GM21723 (cell line): Measurements from ENCODE around the gene MUC3A.
"Not testable (repeated sequence)": the region's sequence is repeated elsewhere in the genome, so short reads cannot be mapped to it uniquely, and the experiment has no call there.

Experiments used
- ATAC-seq: cut with Tn5 transposase; IDR thresholded peaks from one replicate; pipeline ENCODE4 v1.9.1; 2021; ENCODE audit warnings: mild to moderate bottlenecking, moderate library complexity; ENCODE audit not compliant: unreplicated experiment

MUC3A gene

DNA sequence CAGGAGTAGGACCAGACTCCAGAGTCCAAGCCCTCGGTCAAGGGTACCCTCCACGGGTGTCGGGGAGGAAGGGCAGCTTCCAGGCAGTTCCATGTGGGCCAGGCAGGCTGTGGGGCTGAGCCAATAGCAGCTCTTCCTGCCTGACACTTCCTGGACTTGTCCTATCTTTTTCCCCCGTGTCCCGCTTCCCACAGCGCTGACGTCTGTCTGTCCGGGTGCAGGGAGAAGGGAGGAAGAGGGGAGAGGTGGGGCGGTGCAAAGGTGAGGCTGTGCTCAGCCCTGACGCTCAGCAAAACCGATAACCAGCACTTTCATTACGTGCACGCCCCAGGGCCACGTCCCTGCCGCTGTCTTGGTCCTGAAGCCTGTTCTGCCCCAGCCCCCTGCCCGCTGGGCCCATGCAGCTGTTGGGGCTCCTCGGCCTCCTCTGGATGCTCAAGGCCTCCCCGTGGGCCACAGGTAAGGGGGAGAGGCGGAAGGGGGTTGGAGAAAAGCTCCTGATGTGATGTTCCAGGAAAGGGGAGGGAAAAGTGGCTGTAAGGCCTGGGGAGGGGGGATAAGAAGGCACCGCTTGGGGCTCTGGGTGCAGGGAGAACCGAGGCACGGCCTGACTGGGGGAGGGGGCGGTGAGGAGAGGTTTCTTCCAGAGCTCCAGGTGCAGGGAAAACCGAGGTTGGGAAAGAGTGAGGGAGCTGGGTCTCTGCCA is at the start of gene MUC3A:
MUC3A (plus strand) TSS at position 308 of the 706 bp plus-strand sequence; CDS start at position 399, 91 bp downstream.
- ATAC-seq, result no peak

GRCh38 chr7:100900978-100901377 is 48.4 kb upstream of the MUC3A start:
- ATAC-seq, result no peak

- ATAC-seq, result no peak
Measured at GRCh38 chr7:100901921-100902332, 47.4 kb upstream of the MUC3A start.

- no peak for ATAC-seq
Measured at GRCh38 chr7:100902638-100903037, 46.7 kb upstream of the MUC3A start.

- no peak for ATAC-seq
Measured at GRCh38 chr7:100908512-100908911, 40.8 kb upstream of the MUC3A start.

DNA sequence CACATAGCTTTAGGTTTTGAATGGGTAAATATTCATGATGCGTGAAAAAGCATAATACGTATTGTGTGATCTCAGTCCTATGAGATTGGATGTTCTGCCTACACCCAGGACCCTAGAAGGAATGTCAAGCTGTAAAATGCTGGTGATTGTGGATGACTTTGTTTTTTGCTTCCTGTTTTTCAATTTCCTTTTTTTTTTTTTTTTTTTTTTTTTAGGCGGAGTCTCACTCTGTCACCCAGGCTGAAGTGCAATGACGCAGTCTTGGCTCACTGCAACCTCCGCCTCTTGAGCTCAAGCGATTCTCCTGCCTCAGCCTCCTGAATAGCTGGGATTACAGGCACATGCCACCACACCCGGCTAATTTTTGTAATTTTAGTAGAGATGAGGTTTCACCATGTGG is 38.9 kb upstream of the MUC3A start:
- ATAC-seq, result not testable (repeated sequence)

DNA sequence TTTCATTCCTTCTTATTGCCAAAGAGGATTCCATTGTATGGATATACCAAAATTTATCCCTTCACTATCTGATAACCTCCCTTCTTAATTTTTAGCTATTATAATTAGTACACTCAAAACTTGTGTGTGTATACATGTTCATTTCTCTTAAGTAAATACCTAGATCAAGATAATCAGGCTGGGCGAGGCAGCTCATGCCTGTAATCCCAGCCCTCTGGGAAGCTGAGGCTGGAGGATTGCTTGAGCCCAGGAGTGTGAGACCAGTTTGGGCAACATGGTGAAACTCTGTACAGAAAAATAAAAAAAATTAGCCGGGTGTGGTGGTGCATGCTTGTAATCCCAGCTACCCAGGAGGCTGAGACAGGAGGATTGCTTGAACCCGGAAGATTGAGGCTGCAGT is 37.9 kb upstream of the MUC3A start:
- no peak for ATAC-seq

GRCh38 chr7:100914208-100914878 is 35.0 kb upstream of the MUC3A start:
- ATAC-seq, result no peak

DNA sequence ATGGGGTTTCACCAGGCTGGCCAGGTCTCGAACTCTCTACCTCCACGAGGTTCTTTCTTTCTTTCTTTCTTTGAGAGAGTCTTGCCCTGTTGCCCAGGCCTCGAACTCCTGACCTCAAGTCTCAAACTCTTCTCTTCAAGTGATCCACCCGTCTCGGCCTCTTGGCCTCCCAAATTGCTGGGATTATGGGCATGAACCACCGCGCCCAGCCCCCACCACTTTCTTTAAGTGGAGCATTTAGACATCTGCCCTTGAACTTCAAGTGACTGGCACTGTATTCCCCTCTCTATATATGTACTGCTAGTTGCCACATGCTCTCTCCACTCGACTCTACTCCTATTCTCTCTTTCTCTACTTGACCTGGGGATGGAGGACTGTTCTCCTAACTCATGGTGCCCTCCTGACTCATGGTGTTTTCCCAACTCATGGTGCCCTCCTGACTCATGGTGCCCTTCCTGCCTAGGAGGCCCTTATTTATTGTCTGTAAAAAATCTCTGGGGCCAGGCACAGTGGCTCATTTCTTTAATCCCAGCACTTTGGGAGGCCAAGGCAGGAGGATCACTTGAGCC is 34.4 kb upstream of the MUC3A start:
- no peak for ATAC-seq

- not testable (repeated sequence) for ATAC-seq
Measured at GRCh38 chr7:100919335-100919734, 30.0 kb upstream of the MUC3A start.

GRCh38 chr7:100919779-100920437 is 29.4 kb upstream of the MUC3A start:
- not testable (repeated sequence) for ATAC-seq

DNA sequence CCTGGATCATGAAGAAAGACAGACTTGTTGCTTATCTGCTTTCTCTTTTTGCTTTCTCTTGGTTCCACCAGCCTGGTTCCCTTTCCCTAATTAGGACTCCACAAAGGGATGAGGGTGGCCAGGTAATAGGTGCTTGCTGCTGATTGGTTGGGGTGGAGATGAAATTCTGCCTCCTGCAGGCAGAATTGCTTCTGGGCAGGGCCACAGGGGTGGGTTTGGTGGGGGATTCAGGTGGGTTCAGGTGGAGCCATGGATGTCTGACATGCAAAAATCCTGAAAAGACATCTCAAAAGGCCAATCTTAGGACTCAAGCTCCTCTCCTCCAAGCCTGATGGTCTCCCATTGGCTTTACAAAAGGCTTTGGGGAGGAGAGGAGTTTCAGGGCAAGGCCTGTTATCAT is 28.3 kb upstream of the MUC3A start:
- ATAC-seq, result no peak

DNA sequence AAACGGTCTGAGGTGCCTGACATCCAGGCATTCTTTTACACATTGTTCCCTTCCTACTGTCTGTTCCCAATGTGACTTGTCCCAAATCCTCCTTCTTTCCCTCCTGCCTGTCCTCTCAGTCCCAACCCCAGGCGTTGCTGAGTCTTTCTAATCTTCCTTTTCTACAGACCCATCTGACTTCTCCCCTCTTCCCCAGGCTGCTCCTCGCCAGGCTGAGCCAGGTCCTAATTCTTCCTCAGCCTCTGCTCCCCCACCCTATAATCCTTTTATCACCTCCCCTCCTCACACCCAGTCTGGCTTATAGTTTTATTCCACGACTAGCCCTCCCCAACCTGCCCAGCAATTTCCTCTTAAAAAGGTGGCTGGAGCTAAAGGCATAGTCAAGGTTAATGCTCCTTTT is 25.7 kb upstream of the MUC3A start:
- not testable (repeated sequence) for ATAC-seq

DNA sequence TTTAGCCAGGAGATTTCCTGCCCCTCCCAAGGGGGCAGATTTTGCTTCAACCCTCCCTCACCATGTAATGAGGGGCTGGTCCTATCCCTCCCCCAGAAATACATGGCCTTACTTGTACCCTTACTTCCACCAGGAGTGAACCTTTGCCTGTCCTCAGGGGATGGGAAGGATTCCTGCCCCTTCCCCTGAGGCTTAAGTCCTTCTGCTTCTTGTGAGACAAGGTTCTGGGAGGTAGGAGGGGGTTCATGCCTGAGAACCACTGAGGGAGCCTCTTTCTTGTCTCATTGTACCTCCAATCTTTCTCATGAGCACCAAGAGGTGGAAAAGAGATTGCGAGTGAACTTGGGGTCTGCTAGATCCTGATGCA is 19.5 kb upstream of the MUC3A start:
- ATAC-seq, result no peak

GRCh38 chr7:100933734-100934133 is 15.6 kb upstream of the MUC3A start:
- ATAC-seq, result no peak

GRCh38 chr7:100935381-100935780 is 14.0 kb upstream of the MUC3A start:
- not testable (repeated sequence) for ATAC-seq

DNA sequence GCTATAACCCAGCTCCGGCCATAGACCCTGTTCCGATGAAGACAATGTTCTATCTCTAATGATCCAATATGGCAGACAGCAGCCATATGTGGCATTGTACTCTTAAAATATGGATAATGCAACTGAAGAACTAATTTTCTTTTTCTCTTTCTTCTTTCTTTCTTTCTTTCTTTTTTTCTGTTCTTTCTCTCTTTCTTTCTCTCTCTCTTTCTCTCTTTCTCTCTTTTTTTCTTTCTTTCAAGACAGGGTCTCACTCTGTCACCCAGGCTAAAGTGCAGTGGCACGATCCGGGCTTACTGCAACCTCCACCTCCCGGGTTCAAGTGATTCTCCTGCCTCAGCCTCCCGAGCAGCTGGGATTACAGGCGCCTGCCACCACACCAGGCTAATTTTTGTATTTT is 13.2 kb upstream of the MUC3A start:
- ATAC-seq, result not testable (repeated sequence)

DNA sequence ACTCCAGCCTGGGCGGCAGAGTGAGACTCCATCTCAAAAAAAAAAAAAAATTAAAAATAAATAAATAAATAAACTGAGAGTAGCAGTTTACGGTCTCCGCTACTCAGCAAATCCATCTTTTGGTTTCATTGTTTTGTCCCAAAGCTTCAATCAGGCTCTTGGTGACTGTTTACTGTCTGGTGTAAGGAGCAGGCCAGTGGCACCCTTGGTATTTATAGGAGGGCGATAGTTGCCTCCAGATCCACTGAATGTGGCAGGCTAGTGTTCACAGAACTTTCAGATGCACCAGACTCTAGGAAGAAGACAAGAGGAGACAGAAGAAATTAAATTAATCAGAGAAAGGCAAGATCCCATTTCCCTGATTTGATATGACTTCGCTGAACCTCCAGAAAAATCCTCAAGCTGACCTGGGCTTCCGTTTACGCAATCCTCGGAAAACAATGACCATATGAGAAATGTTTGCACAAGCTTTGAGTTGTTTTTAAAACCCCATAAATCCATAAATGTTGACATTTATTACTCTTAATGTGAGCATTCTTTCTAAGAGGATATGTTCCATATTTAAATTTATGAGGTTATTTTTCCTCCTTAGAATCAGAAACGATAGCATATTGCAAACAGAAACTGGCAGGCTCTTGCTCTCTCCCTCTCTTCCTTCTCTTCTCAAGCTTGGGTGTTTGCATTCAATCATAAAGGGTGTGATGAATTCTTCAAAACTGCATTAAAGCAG is 7.1 kb upstream of the MUC3A start:
- ATAC-seq, result no peak

- no peak for ATAC-seq
Measured at GRCh38 chr7:100943693-100944092, 5.6 kb upstream of the MUC3A start.

GRCh38 chr7:100944138-100944537 is 5.2 kb upstream of the MUC3A start:
- ATAC-seq, result no peak

- ATAC-seq, result no peak
Measured at GRCh38 chr7:100946111-100946510, 3.2 kb upstream of the MUC3A start.
